Measurements from ENCODE around the gene COPS9. TPM values are rescaled to one million over a fixed set of nuclear protein-coding genes. Genes with fewer than 3 reads are reported as not detected.

Gene COPS9
- total RNA-seq, 1 experiment from 2014 or later = 134 TPM

DNA sequence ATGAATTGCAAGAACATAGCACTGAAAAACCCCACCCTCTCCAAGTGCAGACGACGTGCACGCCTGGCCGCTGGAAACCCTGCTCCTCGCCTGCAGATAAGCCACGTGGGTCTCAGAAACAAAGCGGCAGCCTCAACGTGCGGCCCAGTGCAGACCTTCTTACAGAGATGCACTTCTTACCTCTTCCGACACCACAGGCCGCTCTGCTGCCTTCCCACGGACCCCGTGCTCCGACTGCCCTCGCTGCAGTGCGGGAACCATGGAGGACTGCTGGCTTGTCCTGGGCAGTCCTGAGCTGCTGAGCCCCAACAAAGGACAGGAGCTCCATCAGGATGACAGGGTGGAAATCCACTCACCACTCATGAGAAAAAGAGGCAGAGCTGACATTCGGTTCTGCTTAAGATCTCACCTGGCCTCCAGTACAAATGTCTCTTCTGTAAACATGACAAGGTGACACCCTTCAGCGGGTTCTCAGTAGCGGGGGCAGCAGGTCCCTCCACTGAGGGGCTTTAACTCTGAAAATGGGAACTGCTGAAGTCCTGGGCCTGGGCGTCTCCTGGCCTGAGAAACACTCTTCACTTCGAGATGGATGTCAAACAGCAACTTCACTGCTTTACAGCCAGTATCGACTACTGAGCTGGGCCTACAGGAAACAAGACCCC lies 6.2 kb downstream of the COPS9 start:
- Histone ChIP-seq H3K4me3 (ENCODE audit: low read depth in 2 of 2, low read length in 2 of 2) (no peak overlapping the region), H3K9me3 (ENCODE audit: control insufficient read depth, insufficient read depth, low read depth, low read length) (no peaks in the 10 kb centered on the region), H3K4me1 (ENCODE audit: control insufficient read depth, insufficient read depth, low read length) (peaks cover 3% of the 10 kb centered on the region), H3K36me3 (ENCODE audit: control insufficient read depth, insufficient read depth, low read length) (peaks cover 7% of the 10 kb centered on the region), H3K27me3 (ENCODE audit: control insufficient read depth, insufficient read depth, low read length) (no peaks in the 10 kb centered on the region), H3K27ac (ENCODE audit: low read length) (no peak overlapping the region)
- no TSS peak for BruUV-seq (replicated peaks)
- DNase-seq (ENCODE audit: low read depth, low spot score) (no peak), ATAC-seq (no peak)
- intact Hi-C loops (cut with micrococcal nuclease; ENCODE audit: unreplicated experiment) (no loop called here), in situ Hi-C loops (cut with HindIII; ENCODE audit: low pct_unique_long_range_greater_than_20kb, low sequenced_read_pairs) (no loop called here)
- ChIA-PET POLR2A (no interaction called here), CTCF (no interaction called here)
- no peak for TF ChIP-seq TCF7L2 (IDR thresholded peaks at IDR 0.05; ENCODE audit: low read depth, low read length)
- no peak for TF ChIP-seq SIN3A (IDR thresholded peaks at IDR 0.05; ENCODE audit: borderline replicate concordance, insufficient read depth, low read depth, low read length)
- no peak for TF ChIP-seq CTCF (IDR thresholded peaks at IDR 0.05)
- no peak for TF ChIP-seq POLR2AphosphoS5 (IDR thresholded peaks at IDR 0.05; ENCODE audit: low read depth, low read length)
- no peak for TF ChIP-seq REST (IDR thresholded peaks at IDR 0.05; ENCODE audit: insufficient read depth in 1 of 2, low read depth in 2 of 2, low read length in 1 of 2)

DNA sequence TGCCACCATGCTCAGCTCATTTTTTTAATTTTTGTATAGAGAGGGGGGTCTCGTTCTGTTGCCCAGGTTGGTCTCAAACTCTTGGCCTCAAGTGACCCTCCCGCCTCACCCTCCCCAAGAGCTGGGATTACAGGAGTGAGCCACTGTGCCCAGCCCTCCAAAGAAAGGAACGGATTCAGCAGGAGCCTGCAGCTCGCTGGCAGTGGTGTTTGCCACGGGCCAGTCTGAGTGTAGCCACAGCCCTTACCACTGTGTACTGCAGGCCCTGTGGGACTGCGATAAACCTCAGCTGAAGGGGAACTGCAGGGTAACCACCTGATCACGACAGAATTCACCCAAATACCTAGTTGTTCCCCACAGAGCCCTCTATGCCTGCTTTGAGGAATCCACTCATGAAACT lies 6.8 kb downstream of the COPS9 start:
- H3K9me3 ChIP-seq (ENCODE audit: control insufficient read depth, insufficient read depth, low read depth, low read length) = no peaks in the 10 kb centered on the region
- TF ChIP-seq SIN3A (IDR thresholded peaks at IDR 0.05; ENCODE audit: borderline replicate concordance, insufficient read depth, low read depth, low read length) (no peak), POLR2AphosphoS5 (IDR thresholded peaks at IDR 0.05; ENCODE audit: low read depth, low read length) (no peak), TCF7L2 (IDR thresholded peaks at IDR 0.05; ENCODE audit: low read depth, low read length) (no peak), CTCF (IDR thresholded peaks at IDR 0.05) (no peak), REST (IDR thresholded peaks at IDR 0.05; ENCODE audit: insufficient read depth in 1 of 2, low read depth in 2 of 2, low read length in 1 of 2) (no peak)
- DNase-seq (ENCODE audit: low read depth, low spot score) (no peak), ATAC-seq (no peak)
- BruUV-seq (replicated peaks) = no TSS peak
- no peak overlapping the region for H3K4me3 ChIP-seq (ENCODE audit: low read depth in 2 of 2, low read length in 2 of 2)
- in situ Hi-C loops (cut with HindIII; ENCODE audit: low pct_unique_long_range_greater_than_20kb, low sequenced_read_pairs) (no loop called here), intact Hi-C loops (cut with micrococcal nuclease; ENCODE audit: unreplicated experiment) (no loop called here)
- H3K27me3 ChIP-seq (ENCODE audit: control insufficient read depth, insufficient read depth, low read length) = no peaks in the 10 kb centered on the region
- no peaks in the 10 kb centered on the region for H3K4me1 ChIP-seq (ENCODE audit: control insufficient read depth, insufficient read depth, low read length)
- ChIA-PET CTCF (no interaction called here), POLR2A (no interaction called here)
- no peak overlapping the region for H3K27ac ChIP-seq (ENCODE audit: low read length)
- H3K36me3 ChIP-seq (ENCODE audit: control insufficient read depth, insufficient read depth, low read length) = peaks cover 7% of the 10 kb centered on the region
